Astrocyte of the cerebellum (primary cell): ENCODE measurements around the gene ADD3.

Experiments used
- DNase-seq: peaks from one replicate; pipeline ENCODE4 v3.0.0-alpha.2; 2011; ENCODE audit warnings: low read depth
- H3K4me3 ChIP-seq: 2 replicates; pipeline ENCODE4 v1.5.1; 2011; ENCODE audit warnings: mild to moderate bottlenecking, low read depth, low read length, moderate library complexity
- in situ Hi-C: cut with HindIII; loops from 2 replicates; pipeline ENCODE4 v1.10.0; 2017; ENCODE audit warnings: low sequenced_read_pairs
- TF ChIP-seq, protein P1 (sequence below): IDR thresholded peaks from 2 replicates; pipeline ENCODE4 v1.5.1; 2012; ENCODE audit warnings: low read length, low read depth, moderate library complexity, mild to moderate bottlenecking; ENCODE audit errors: missing control alignments

The ADD3 gene

DNA sequence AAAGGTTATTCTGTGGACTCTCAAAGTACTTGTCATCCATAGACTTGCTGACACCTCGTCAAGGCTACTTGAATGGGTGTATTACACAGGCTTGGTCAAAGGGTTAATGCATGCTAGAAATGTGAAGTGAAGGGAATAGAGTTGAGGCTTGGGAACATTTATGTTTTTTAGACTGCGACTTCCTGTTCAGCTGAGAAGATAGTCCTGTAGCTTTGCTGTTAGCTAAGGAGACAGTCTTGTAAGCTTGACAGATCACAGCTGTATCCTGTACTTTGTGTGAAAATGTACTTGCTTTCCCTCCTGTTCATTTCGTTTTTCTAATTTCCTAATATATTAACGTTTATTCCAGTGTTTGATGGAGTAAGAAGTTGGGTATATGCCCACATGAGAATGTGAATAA lies 52.1 kb downstream of the ADD3 start:
- TF ChIP-seq, protein P1, sequence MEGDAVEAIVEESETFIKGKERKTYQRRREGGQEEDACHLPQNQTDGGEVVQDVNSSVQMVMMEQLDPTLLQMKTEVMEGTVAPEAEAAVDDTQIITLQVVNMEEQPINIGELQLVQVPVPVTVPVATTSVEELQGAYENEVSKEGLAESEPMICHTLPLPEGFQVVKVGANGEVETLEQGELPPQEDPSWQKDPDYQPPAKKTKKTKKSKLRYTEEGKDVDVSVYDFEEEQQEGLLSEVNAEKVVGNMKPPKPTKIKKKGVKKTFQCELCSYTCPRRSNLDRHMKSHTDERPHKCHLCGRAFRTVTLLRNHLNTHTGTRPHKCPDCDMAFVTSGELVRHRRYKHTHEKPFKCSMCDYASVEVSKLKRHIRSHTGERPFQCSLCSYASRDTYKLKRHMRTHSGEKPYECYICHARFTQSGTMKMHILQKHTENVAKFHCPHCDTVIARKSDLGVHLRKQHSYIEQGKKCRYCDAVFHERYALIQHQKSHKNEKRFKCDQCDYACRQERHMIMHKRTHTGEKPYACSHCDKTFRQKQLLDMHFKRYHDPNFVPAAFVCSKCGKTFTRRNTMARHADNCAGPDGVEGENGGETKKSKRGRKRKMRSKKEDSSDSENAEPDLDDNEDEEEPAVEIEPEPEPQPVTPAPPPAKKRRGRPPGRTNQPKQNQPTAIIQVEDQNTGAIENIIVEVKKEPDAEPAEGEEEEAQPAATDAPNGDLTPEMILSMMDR, result no peak
- no peak for DNase-seq
- in situ Hi-C loops, result no loop called here
- H3K4me3 ChIP-seq, result no peak overlapping the region

- no peak for DNase-seq
- TF ChIP-seq, protein P1, result no peak
- in situ Hi-C loops, result no loop called here
- H3K4me3 ChIP-seq, result no peak overlapping the region
Measured at GRCh38 chr10:110061687-110062086, 53.9 kb downstream of the ADD3 start.

- H3K4me3 ChIP-seq, result no peak overlapping the region
- TF ChIP-seq, protein P1, result no peak
- in situ Hi-C loops, result no loop called here
- DNase-seq, result no peak
Measured at GRCh38 chr10:110065269-110065668, 57.5 kb downstream of the ADD3 start.

GRCh38 chr10:110067960-110068770 lies 60.4 kb downstream of the ADD3 start:
- in situ Hi-C loops, result no loop called here
- TF ChIP-seq, protein P1, result no peak
- DNase-seq, result no peak
- H3K4me3 ChIP-seq, result no peak overlapping the region

DNA sequence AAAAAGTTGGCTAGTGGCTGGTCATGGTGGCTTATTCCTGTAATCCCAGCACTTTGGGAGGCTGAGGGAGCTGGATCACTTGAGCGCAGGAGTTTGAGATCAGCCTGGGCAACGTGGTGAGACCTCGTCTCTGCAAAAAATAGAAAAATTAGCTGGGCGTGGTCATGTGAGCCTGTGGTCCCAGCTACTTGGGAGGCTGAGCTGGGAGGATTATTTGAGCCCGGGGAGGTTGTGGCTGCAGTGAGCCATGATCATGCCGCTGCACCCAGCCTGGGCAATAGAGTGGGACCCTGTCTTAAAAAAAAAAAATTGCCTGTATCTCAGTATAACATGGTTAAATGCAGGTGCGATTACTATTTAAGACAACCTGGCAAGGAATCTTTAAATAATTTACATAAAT lies 61.0 kb downstream of the ADD3 start:
- in situ Hi-C loops, result no loop called here
- TF ChIP-seq, protein P1, result no peak
- no peak for DNase-seq
- no peak overlapping the region for H3K4me3 ChIP-seq

DNA sequence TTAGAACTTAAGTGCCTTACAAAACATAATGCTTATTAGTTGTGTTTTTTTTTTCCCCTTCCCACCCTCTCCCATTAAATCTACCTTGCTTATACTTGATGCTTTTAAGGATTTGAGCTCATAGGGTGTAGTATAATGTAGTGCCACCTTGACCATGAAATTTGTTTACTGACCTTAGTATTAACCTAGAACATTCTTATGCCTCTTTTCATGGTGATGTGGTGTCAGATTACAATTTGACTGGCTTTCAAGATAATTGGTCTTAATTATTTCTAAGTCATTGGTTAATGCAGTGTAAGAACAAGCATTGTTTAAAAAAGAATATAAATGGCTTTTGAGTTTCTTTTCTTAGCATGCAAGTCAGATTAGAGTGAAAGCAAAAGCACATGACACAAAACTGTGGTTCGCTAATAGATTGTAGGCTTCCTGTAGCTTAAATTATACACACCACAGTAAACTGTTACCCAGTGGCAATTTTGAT lies 61.8 kb downstream of the ADD3 start:
- TF ChIP-seq, protein P1, result no peak
- in situ Hi-C loops, result no loop called here
- H3K4me3 ChIP-seq, result no peak overlapping the region

More for the DNA sequence above, 61.8 kb downstream of the ADD3 start:
- no peak for DNase-seq
